HepG2 (cell line): ENCODE data around the gene CBLN1.

ENCODE experiments used
- ADNP ChIP-seq: sonication (generic); formaldehyde crosslinking; IDR thresholded peaks from 2 replicates; pipeline ENCODE4 v1.4.0; 2020; ENCODE audit warnings: missing genetic modification reagents
- AFF4 ChIP-seq: sonication (generic); formaldehyde crosslinking; IDR thresholded peaks from 2 replicates; pipeline ENCODE4 v1.4.0; 2020; ENCODE audit warnings: missing genetic modification reagents
- CTCF ChIP-seq: sonication (generic); formaldehyde crosslinking; IDR thresholded peaks from 2 replicates; pipeline ENCODE4 v1.5.0; 2020; ENCODE audit warnings: mild to moderate bottlenecking, missing genetic modification reagents, moderate library complexity
- EZH2 ChIP-seq: conservative IDR thresholded peaks from 2 replicates; pipeline ENCODE4 v1.6.1; 2012; ENCODE audit warnings: mild to moderate bottlenecking, low read depth, low read length, moderate library complexity
- JDP2 ChIP-seq: sonication (generic); formaldehyde crosslinking; IDR thresholded peaks from 2 replicates; pipeline ENCODE4 v1.8.1; 2022; ENCODE audit warnings: missing genetic modification reagents, borderline replicate concordance
- NFKBIZ ChIP-seq: IDR thresholded peaks from 2 replicates; pipeline ENCODE4 v1.6.1; 2018; ENCODE audit warnings: missing genetic modification reagents, missing compliant biosample characterization
- TAF1 ChIP-seq: sonication (generic); formaldehyde crosslinking; IDR thresholded peaks from 2 replicates; pipeline ENCODE4 v1.4.0; 2020; ENCODE audit warnings: missing genetic modification reagents
- THRA ChIP-seq: sonication (generic); formaldehyde crosslinking; IDR thresholded peaks from 2 replicates; pipeline ENCODE4 v1.4.0; 2020; ENCODE audit warnings: missing genetic modification reagents, borderline replicate concordance
- YEATS4 ChIP-seq: sonication (generic); formaldehyde crosslinking; IDR thresholded peaks from 2 replicates; pipeline ENCODE4 v1.4.0; 2020; ENCODE audit warnings: missing genetic modification reagents, borderline replicate concordance
- ZNF484 ChIP-seq: sonication (generic); formaldehyde crosslinking; IDR thresholded peaks from 2 replicates; pipeline ENCODE4 v1.5.1; 2020; ENCODE audit warnings: mild to moderate bottlenecking, low read depth, missing genetic modification reagents, borderline replicate concordance

GRCh38 chr16:49248227-49248626 lies 33.4 kb downstream of the CBLN1 start:
- TF ChIP-seq AFF4 (CRISPR knock-in tag) (no peak), CTCF (CRISPR knock-in tag) (no peak), EZH2 (no peak), THRA (CRISPR knock-in tag) (no peak), ZNF484 (no peak), ADNP (no peak), TAF1 (CRISPR knock-in tag) (no peak), JDP2 (CRISPR knock-in tag) (no peak), YEATS4 (CRISPR knock-in tag) (no peak), NFKBIZ (CRISPR knock-in tag) (no peak)
